Osteoblast (primary cell): Measurements from ENCODE around the gene LRBA. TPM values are rescaled to one million over a fixed set of nuclear protein-coding genes. Genes with fewer than 3 reads are reported as not detected.

Experiments used
- DNase-seq: peaks from one replicate; pipeline ENCODE4 v3.0.0; 2011; ENCODE audit warnings: low spot score, mixed read lengths; ENCODE audit not compliant: insufficient read length; ENCODE audit errors: missing footprints
- H2AFZ ChIP-seq: 2 replicates; pipeline ENCODE4 v1.6.0; 2011; ENCODE audit warnings: mild to moderate bottlenecking, low read length
- H3K27ac ChIP-seq: 2 replicates; pipeline ENCODE4 v1.5.1; 2011; ENCODE audit warnings: mild to moderate bottlenecking, low read depth, low read length, moderate library complexity
- H3K27me3 ChIP-seq: 2 replicates; pipeline ENCODE4 v1.6.0; 2012; ENCODE audit warnings: mild to moderate bottlenecking, control low read depth, inconsistent platforms, low read length, moderate library complexity; ENCODE audit not compliant: insufficient read depth
- H3K36me3 ChIP-seq: 2 replicates; pipeline ENCODE4 v1.5.1; 2011; ENCODE audit warnings: mild to moderate bottlenecking, low read length, control low read depth, moderate library complexity; ENCODE audit not compliant: insufficient read depth
- H3K4me1 ChIP-seq: 2 replicates; pipeline ENCODE4 v1.5.1; 2011; ENCODE audit warnings: mild to moderate bottlenecking, low read length, control low read depth, moderate library complexity; ENCODE audit not compliant: insufficient read depth
- H3K4me2 ChIP-seq: 2 replicates; pipeline ENCODE4 v1.6.0; 2011; ENCODE audit warnings: mild to moderate bottlenecking, low read length; ENCODE audit not compliant: insufficient read depth
- H3K4me3 ChIP-seq: fragments of 200-600 bp; sonication (generic); 3 replicates; pipeline ENCODE4 v1.5.1; 2012; ENCODE audit warnings: mild to moderate bottlenecking, low read length, inconsistent platforms; ENCODE audit not compliant: insufficient read depth
- H3K79me2 ChIP-seq: 2 replicates; pipeline ENCODE4 v1.6.0; 2012; ENCODE audit warnings: mild to moderate bottlenecking, low read length, control low read depth, inconsistent platforms; ENCODE audit not compliant: insufficient read depth
- H3K9me3 ChIP-seq: 2 replicates; pipeline ENCODE4 v1.5.1; 2011; ENCODE audit warnings: low read depth, low read length, control low read depth
- H4K20me1 ChIP-seq: 2 replicates; pipeline ENCODE4 v1.6.0; 2012; ENCODE audit warnings: mild to moderate bottlenecking, low read length, control low read depth; ENCODE audit not compliant: insufficient read depth
- total RNA-seq: library from RNA; depleted of rRNA; stranded (reverse); fragments of >200 nt; gene quantifications from 2 replicates; pipeline ENCODE4 v1.2.3, GENCODE V29; 2012
- TF ChIP-seq, protein P1 (sequence below): IDR thresholded peaks from 2 replicates; pipeline ENCODE4 v1.5.1; 2011; ENCODE audit warnings: mild to moderate bottlenecking, low read depth, low read length, moderate library complexity; ENCODE audit errors: extremely low read depth

The LRBA gene
- total RNA-seq, 1 donor = 67.3 TPM

DNA sequence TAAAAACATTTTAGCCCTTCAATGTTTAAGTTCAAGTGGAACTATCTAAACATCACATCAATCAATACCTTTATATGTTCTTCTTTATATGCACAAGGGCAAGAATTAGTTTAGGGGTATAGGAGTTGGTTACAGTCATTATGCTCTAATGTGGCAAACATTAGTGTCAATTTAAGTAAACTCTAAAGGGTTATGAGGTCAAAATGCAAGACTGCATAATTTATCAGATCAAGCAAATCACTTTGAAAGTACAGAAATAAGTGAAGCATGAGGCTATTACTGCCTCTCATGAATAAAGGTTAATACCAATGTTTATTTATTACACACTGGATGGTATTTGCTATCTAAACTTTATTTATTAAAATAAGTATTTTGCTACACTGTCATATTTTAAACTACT lies 373.5 kb downstream of the LRBA start:
- no peaks in the 10 kb centered on the region for H3K27me3 ChIP-seq
- TF ChIP-seq, protein P1, sequence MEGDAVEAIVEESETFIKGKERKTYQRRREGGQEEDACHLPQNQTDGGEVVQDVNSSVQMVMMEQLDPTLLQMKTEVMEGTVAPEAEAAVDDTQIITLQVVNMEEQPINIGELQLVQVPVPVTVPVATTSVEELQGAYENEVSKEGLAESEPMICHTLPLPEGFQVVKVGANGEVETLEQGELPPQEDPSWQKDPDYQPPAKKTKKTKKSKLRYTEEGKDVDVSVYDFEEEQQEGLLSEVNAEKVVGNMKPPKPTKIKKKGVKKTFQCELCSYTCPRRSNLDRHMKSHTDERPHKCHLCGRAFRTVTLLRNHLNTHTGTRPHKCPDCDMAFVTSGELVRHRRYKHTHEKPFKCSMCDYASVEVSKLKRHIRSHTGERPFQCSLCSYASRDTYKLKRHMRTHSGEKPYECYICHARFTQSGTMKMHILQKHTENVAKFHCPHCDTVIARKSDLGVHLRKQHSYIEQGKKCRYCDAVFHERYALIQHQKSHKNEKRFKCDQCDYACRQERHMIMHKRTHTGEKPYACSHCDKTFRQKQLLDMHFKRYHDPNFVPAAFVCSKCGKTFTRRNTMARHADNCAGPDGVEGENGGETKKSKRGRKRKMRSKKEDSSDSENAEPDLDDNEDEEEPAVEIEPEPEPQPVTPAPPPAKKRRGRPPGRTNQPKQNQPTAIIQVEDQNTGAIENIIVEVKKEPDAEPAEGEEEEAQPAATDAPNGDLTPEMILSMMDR = no peak
- DNase-seq = no peak
- H3K27ac ChIP-seq = no peak overlapping the region
- no peaks in the 10 kb centered on the region for H3K79me2 ChIP-seq
- peaks cover under 1% of the 10 kb centered on the region for H3K4me1 ChIP-seq
- H2AFZ ChIP-seq = no peak overlapping the region
- no peak overlapping the region for H3K4me2 ChIP-seq
- no peaks in the 10 kb centered on the region for H4K20me1 ChIP-seq
- no peak overlapping the region for H3K4me3 ChIP-seq
- no peaks in the 10 kb centered on the region for H3K9me3 ChIP-seq
- no peaks in the 10 kb centered on the region for H3K36me3 ChIP-seq

DNA sequence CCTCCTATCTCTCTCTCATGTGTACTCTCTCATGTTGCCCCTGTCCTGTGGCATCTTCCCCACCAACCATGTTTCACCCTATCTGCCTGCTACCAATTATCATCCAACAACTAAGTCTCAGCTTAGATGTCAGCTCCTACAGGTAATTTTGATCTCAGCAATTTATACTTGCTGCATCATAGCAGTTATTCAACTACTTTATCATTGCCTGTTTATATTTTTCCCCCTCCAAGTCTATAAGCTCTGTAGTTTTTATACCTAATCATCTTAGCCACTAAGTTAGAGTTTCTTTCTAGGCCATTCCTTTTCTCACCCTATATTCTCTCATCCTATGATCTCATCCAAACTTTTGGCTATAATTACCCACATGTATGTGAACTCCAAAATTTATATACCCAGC lies 382.4 kb downstream of the LRBA start:
- H3K27ac ChIP-seq = no peak overlapping the region
- TF ChIP-seq, protein P1 = no peak

GRCh38 chr4:150628073-150628472 lies 387.0 kb downstream of the LRBA start:
- no peak for DNase-seq
- Histone ChIP-seq H3K79me2 (no peaks in the 10 kb centered on the region), H2AFZ (no peak overlapping the region), H4K20me1 (no peaks in the 10 kb centered on the region), H3K4me1 (no peaks in the 10 kb centered on the region), H3K27ac (no peak overlapping the region), H3K4me3 (no peak overlapping the region), H3K36me3 (no peaks in the 10 kb centered on the region), H3K9me3 (no peaks in the 10 kb centered on the region), H3K4me2 (no peak overlapping the region), H3K27me3 (no peaks in the 10 kb centered on the region)
- TF ChIP-seq, protein P1 = no peak

More for the DNA sequence above, 382.4 kb downstream of the LRBA start:
- Histone ChIP-seq H3K36me3 (no peaks in the 10 kb centered on the region), H4K20me1 (no peaks in the 10 kb centered on the region), H3K4me1 (no peaks in the 10 kb centered on the region), H2AFZ (no peak overlapping the region), H3K9me3 (no peaks in the 10 kb centered on the region), H3K27me3 (no peaks in the 10 kb centered on the region), H3K79me2 (no peaks in the 10 kb centered on the region), H3K4me3 (no peak overlapping the region), H3K4me2 (no peak overlapping the region)
- DNase-seq = no peak

- no peaks in the 10 kb centered on the region for H3K27me3 ChIP-seq
- no peak overlapping the region for H3K4me3 ChIP-seq
- no peak overlapping the region for H2AFZ ChIP-seq
- no peak overlapping the region for H3K4me2 ChIP-seq
- H4K20me1 ChIP-seq = no peaks in the 10 kb centered on the region
- TF ChIP-seq, protein P1 = no peak
- H3K27ac ChIP-seq = no peak overlapping the region
- H3K36me3 ChIP-seq = no peaks in the 10 kb centered on the region
- no peaks in the 10 kb centered on the region for H3K79me2 ChIP-seq
- no peaks in the 10 kb centered on the region for H3K9me3 ChIP-seq
- H3K4me1 ChIP-seq = no peaks in the 10 kb centered on the region
- no peak for DNase-seq
Observed at GRCh38 chr4:150625033-150625432, 390.1 kb downstream of the LRBA start.
